H9 (cell line): ENCODE measurements around the gene BOLA3. TPM values are rescaled to one million over a fixed set of nuclear protein-coding genes. Genes with fewer than 3 reads are reported as not detected.

Source experiments
- DNase-seq: peaks from one replicate; pipeline ENCODE4 v3.0.0-alpha.2; 2017
- H2AFZ ChIP-seq: one replicate; pipeline ENCODE4 v1.6.1; 2013; ENCODE audit warnings: mild to moderate bottlenecking, low read length, control low read depth, moderate library complexity
- H2AK5ac ChIP-seq: 2 replicates; pipeline ENCODE4 v1.6.1; 2013; ENCODE audit warnings: low read length, control low read depth, mixed read lengths; ENCODE audit not compliant: insufficient read length
- H2BK120ac ChIP-seq: one replicate; pipeline ENCODE4 v1.6.1; 2013; ENCODE audit warnings: low read depth, mild to moderate bottlenecking, low read length, control low read depth, inconsistent platforms; ENCODE audit not compliant: poor library complexity, severe bottlenecking
- H2BK12ac ChIP-seq: 2 replicates; pipeline ENCODE4 v1.6.1; 2013; ENCODE audit warnings: low read length, control low read depth, mixed read lengths, low read depth; ENCODE audit not compliant: insufficient read length
- H2BK15ac ChIP-seq: 2 replicates; pipeline ENCODE4 v1.6.1; 2013; ENCODE audit warnings: low read depth, low read length, control low read depth
- H2BK20ac ChIP-seq: one replicate; pipeline ENCODE4 v1.6.1; 2013; ENCODE audit warnings: low read depth, mild to moderate bottlenecking, low read length, control low read depth, inconsistent platforms; ENCODE audit not compliant: poor library complexity, severe bottlenecking
- H2BK5ac ChIP-seq: 2 replicates; pipeline ENCODE4 v1.6.1; 2013; ENCODE audit warnings: low read length, control low read depth, mixed read lengths; ENCODE audit not compliant: insufficient read length
- H3K14ac ChIP-seq: 2 replicates; pipeline ENCODE4 v1.6.1; 2013; ENCODE audit warnings: low read length, control low read depth; ENCODE audit not compliant: insufficient read depth
- H3K18ac ChIP-seq: 2 replicates; pipeline ENCODE4 v1.6.1; 2013; ENCODE audit warnings: low read depth, mild to moderate bottlenecking, mixed read lengths, low read length, control low read depth; ENCODE audit not compliant: insufficient read length
- H3K23ac ChIP-seq: 2 replicates; pipeline ENCODE4 v1.6.1; 2013; ENCODE audit warnings: low read length, control low read depth, mixed read lengths, low read depth; ENCODE audit not compliant: insufficient read length
- H3K23me2 ChIP-seq: 2 replicates; pipeline ENCODE4 v1.6.1; 2013; ENCODE audit warnings: low read depth, mild to moderate bottlenecking, mixed read lengths, low read length, control low read depth; ENCODE audit not compliant: insufficient read length, poor library complexity, severe bottlenecking
- H3K27ac ChIP-seq: 2 replicates; pipeline ENCODE4 v1.5.1; 2013; ENCODE audit warnings: low read length, control low read depth, mixed read lengths, low read depth; ENCODE audit not compliant: insufficient read length
- H3K27me3 ChIP-seq: 2 replicates; pipeline ENCODE4 v1.6.1; 2013; ENCODE audit warnings: low read length, control low read depth, inconsistent platforms; ENCODE audit not compliant: insufficient read depth
- H3K4ac ChIP-seq: 2 replicates; pipeline ENCODE4 v1.6.1; 2013; ENCODE audit warnings: low read depth, mild to moderate bottlenecking, control low read depth, inconsistent platforms, low read length, moderate library complexity
- H3K4me1 ChIP-seq: 2 replicates; pipeline ENCODE4 v1.6.1; 2013; ENCODE audit warnings: low read length, control low read depth, inconsistent platforms; ENCODE audit not compliant: insufficient read depth
- H3K4me2 ChIP-seq: 2 replicates; pipeline ENCODE4 v1.6.1; 2013; ENCODE audit warnings: low read length, control low read depth, mixed read lengths; ENCODE audit not compliant: insufficient read length, insufficient read depth
- H3K56ac ChIP-seq: 2 replicates; pipeline ENCODE4 v1.6.1; 2013; ENCODE audit warnings: low read depth, mild to moderate bottlenecking, mixed read lengths, low read length, control low read depth; ENCODE audit not compliant: insufficient read length
- H3K79me1 ChIP-seq: 2 replicates; pipeline ENCODE4 v1.6.1; 2013; ENCODE audit warnings: low read depth, mild to moderate bottlenecking, moderate library complexity, low read length, control low read depth, inconsistent platforms; ENCODE audit not compliant: insufficient read depth, poor library complexity, severe bottlenecking
- H3K79me2 ChIP-seq: 2 replicates; pipeline ENCODE4 v1.6.1; 2013; ENCODE audit warnings: low read length, control low read depth, inconsistent platforms; ENCODE audit not compliant: insufficient read depth
- H3K9ac ChIP-seq: 2 replicates; pipeline ENCODE4 v1.6.1; 2013; ENCODE audit warnings: low read length, control low read depth, mixed read lengths; ENCODE audit not compliant: insufficient read length; ENCODE audit errors: extremely low read depth
- H3K9me3 ChIP-seq: one replicate; pipeline ENCODE4 v1.6.1; 2013; ENCODE audit warnings: low read depth, low read length, inconsistent platforms; ENCODE audit not compliant: control insufficient read depth
- H3T11ph ChIP-seq: one replicate; pipeline ENCODE4 v1.6.1; 2013; ENCODE audit warnings: mild to moderate bottlenecking, low read length, control low read depth, inconsistent platforms
- H4K20me1 ChIP-seq: one replicate; pipeline ENCODE4 v1.6.1; 2013; ENCODE audit not compliant: control insufficient read depth, insufficient read length, insufficient read depth
- H4K5ac ChIP-seq: 2 replicates; pipeline ENCODE4 v1.6.1; 2013; ENCODE audit warnings: low read depth, mild to moderate bottlenecking, mixed read lengths, low read length, control low read depth; ENCODE audit not compliant: insufficient read length
- H4K8ac ChIP-seq: replicated peaks from 2 replicates; pipeline ENCODE4 v1.6.1; 2013; ENCODE audit warnings: low read length, control low read depth, mixed read lengths, low read depth; ENCODE audit not compliant: insufficient read length
- H4K91ac ChIP-seq: 2 replicates; pipeline ENCODE4 v1.6.1; 2013; ENCODE audit warnings: low read depth, mild to moderate bottlenecking, moderate library complexity, mixed read lengths, low read length, control low read depth; ENCODE audit not compliant: insufficient read length
- H3K27ac Mint-ChIP-seq, 3 experiments: 2 replicates in 2 of 3; 3 replicates in 1 of 3; pipeline ENCODE4 v1.8.0; 2020 to 2021; ENCODE audit warnings: mixed read lengths in 3 of 3, mild to moderate bottlenecking in 1 of 3, moderate library complexity in 1 of 3
- H3K27me3 Mint-ChIP-seq: 2 replicates; pipeline ENCODE4 v1.8.0; 2021; ENCODE audit warnings: low read depth, mild to moderate bottlenecking, moderate library complexity, mixed read lengths
- H3K36me3 Mint-ChIP-seq, 3 experiments: 2 replicates in 2 of 3; 3 replicates in 1 of 3; pipeline ENCODE4 v1.8.0; 2020 to 2021; ENCODE audit warnings: low read depth in 3 of 3, mixed read lengths in 3 of 3; ENCODE audit not compliant: insufficient read depth in 1 of 3
- H3K4me1 Mint-ChIP-seq, 2 experiments: 2 replicates each; pipeline ENCODE4 v1.8.0; 2020; ENCODE audit warnings: mixed read lengths in 2 of 2
- H3K4me3 Mint-ChIP-seq, 2 experiments: 2 replicates in 1 of 2; 3 replicates in 1 of 2; pipeline ENCODE4 v1.8.0; 2020 to 2021; ENCODE audit warnings: mild to moderate bottlenecking in 2 of 2, mixed read lengths in 2 of 2, moderate library complexity in 1 of 2
- H3K9me3 Mint-ChIP-seq, 2 experiments: 2 replicates in 1 of 2; 3 replicates in 1 of 2; pipeline ENCODE4 v1.8.0; 2020; ENCODE audit warnings: mild to moderate bottlenecking in 2 of 2, mixed read lengths in 2 of 2, moderate library complexity in 1 of 2
- CTCF ChIP-seq: fragments of 200-600 bp; sonication (generic); conservative IDR thresholded peaks from 3 replicates; pipeline ENCODE4 v1.8.0; 2021; ENCODE audit warnings: antibody characterized with exemption, mild to moderate bottlenecking
- WGBS: extraction: QIAGEN DNeasy Blood & Tissue Kit; methylation state at CpG from one replicate; pipeline ENCODE4 v1.1.7; 2013; ENCODE audit warnings: missing lambda C conversion rate, low lambda C conversion rate, mixed read lengths; ENCODE audit not compliant: insufficient read length; ENCODE audit errors: extremely low coverage; 5-methylcytosine and 5-hydroxymethylcytosine counted together
- total RNA-seq: library from RNA; stranded (reverse); gene quantifications from 2 replicates; pipeline ENCODE4 v1.2.1, GENCODE V29; 2021

BOLA3 gene
- total RNA-seq, 1 experiment from 2014 or later, result 45.0 TPM

DNA sequence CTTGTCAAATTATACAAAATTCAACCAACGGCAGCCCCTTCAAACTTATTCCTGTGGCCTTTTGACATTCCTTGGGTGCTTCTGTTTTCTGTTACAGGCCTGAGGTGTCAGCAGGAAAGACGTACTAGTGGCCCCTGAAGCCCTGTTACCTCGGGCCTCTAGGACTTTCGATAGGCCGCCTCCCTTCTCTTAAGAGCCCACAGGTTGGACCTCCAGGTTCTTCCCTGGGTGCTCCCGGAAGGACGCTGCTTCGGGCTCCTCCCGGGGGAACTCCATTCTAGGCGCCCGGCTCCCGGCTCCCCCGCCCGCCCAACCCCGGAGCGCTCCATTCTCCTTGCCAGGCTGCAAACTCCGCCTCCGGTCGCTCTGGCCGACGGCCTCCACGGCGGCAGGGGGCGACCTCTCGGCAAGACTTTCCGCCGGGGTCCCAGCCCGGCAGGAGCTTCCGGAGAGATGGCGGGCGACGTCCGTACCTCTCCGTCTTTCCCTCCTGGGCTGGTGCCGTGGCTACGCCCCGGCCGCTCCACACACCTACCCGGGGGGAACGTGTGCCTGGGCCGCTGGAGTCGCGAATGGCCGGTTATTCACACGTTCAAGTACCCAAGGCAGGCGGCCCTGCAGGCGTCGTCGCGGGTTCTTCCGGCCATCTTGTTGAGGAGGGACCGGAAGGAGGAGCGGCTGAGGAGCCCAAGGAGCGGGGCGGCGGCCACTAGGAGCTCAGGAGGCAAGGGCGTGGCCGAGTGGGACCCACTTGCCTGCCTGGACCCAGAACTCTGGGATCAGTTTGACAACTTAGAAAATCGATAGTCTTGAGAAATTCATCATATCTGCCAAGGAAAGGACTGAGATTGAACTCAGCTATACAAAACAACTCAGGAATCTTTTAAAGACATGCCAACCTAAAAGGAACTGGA is 27.5 kb downstream of the BOLA3 start:
- DNase-seq, result peak; percentile 90
- Histone ChIP-seq H3K4me1 (no peaks in the 10 kb centered on the region), H3K14ac (peak overlapping the region; percentile 99; the same call in 1 of the 2 replicates), H3K9me3 (peaks cover 13% of the 10 kb centered on the region), H4K91ac (no peak overlapping the region), H2BK15ac (no peak overlapping the region), H2BK20ac (peak overlapping the region; percentile 26), H3K27me3 (no peaks in the 10 kb centered on the region), H3K23me2 (peaks cover 3% of the 10 kb centered on the region), H2BK5ac (peak overlapping the region; percentile 72), H4K5ac (peak overlapping the region; percentile 96), H2AK5ac (no peak overlapping the region), H4K8ac (no peak overlapping the region), H3K27ac (no peak overlapping the region), H3K56ac (no peak overlapping the region), H3K23ac (no peak overlapping the region), H3K9ac (no peak overlapping the region), H3K4ac (no peak overlapping the region; the same call in 1 of the 2 replicates), H2AFZ (peak overlapping the region; percentile 95), H2BK12ac (no peak overlapping the region), H3K4me2 (no peak overlapping the region), H3K18ac (peak overlapping the region; percentile 97), H3K79me1 (no peaks in the 10 kb centered on the region), H4K20me1 (no peaks in the 10 kb centered on the region), H3K79me2 (no peaks in the 10 kb centered on the region), H2BK120ac (peak overlapping the region; percentile 72), H3T11ph (no peak overlapping the region)
- H3K4me1 Mint-ChIP-seq, result no peaks in the 10 kb centered on the region
- no peak overlapping the region for H3K4me3 Mint-ChIP-seq
- peaks cover 7% of the 10 kb centered on the region for H3K27me3 Mint-ChIP-seq
- peaks cover 3 to 10% (median 3%) of the 10 kb centered on the region in 3 experiments; a peak in 4 of 7 replicates for H3K36me3 Mint-ChIP-seq
- TF ChIP-seq CTCF, result no peak; the same call in 2 of the 3 replicates
- H3K27ac Mint-ChIP-seq, result no peak overlapping the region
- peaks cover 16 to 18% of the 10 kb centered on the region in 2 experiments for H3K9me3 Mint-ChIP-seq
- WGBS, result no CpG with 5 or more reads among the region's 59 CpGs
